Raji (cell line): ENCODE measurements around the gene SCYGR5.
"Not testable (repeated sequence)": the region's sequence is repeated elsewhere in the genome, so short reads cannot be mapped to it uniquely, and the experiment has no call there.

Source experiments
- POLR2A ChIP-seq: IDR thresholded peaks from 2 replicates; pipeline ENCODE4 v1.6.1; 2011; ENCODE audit warnings: low read depth, low read length, control low read depth; ENCODE audit not compliant: insufficient read depth

Gene SCYGR5

GRCh38 chr2:227666631-227667170 lies at the start of gene SCYGR5:
TSS of gene SCYGR5 (plus strand) at chr2:227666804. CDS start at chr2:227666804, 0 bp downstream.
- not testable (repeated sequence) for TF ChIP-seq POLR2A

GRCh38 chr2:227617316-227618230 lies 49.0 kb upstream of the SCYGR5 start, which contains the start of gene SCYGR4:
TSS of gene SCYGR4 (plus strand) at chr2:227617498. CDS start at chr2:227617498, 0 bp downstream.
- no peak for TF ChIP-seq POLR2A

GRCh38 chr2:227623226-227623625 lies 43.4 kb upstream of the SCYGR5 start:
- TF ChIP-seq POLR2A, result no peak

GRCh38 chr2:227625420-227625819 lies 41.2 kb upstream of the SCYGR5 start:
- TF ChIP-seq POLR2A, result no peak

- TF ChIP-seq POLR2A, result no peak
Measured at GRCh38 chr2:227626580-227627151, 39.9 kb upstream of the SCYGR5 start.

- no peak for TF ChIP-seq POLR2A
Measured at GRCh38 chr2:227627769-227628168, 38.8 kb upstream of the SCYGR5 start.

- no peak for TF ChIP-seq POLR2A
Measured at GRCh38 chr2:227629435-227629834, 37.2 kb upstream of the SCYGR5 start.

- no peak for TF ChIP-seq POLR2A
Measured at GRCh38 chr2:227630322-227630721, 36.3 kb upstream of the SCYGR5 start.

- TF ChIP-seq POLR2A, result no peak
Measured at GRCh38 chr2:227632827-227633226, 33.8 kb upstream of the SCYGR5 start.

- TF ChIP-seq POLR2A, result no peak
Measured at GRCh38 chr2:227634201-227634600, 32.4 kb upstream of the SCYGR5 start.

GRCh38 chr2:227642656-227643055 lies 23.9 kb upstream of the SCYGR5 start:
- TF ChIP-seq POLR2A, result no peak

GRCh38 chr2:227643990-227644551 lies 22.5 kb upstream of the SCYGR5 start:
- no peak for TF ChIP-seq POLR2A

- TF ChIP-seq POLR2A, result no peak
Measured at GRCh38 chr2:227653419-227653818, 13.2 kb upstream of the SCYGR5 start.

GRCh38 chr2:227654426-227654825 lies 12.2 kb upstream of the SCYGR5 start:
- no peak for TF ChIP-seq POLR2A

GRCh38 chr2:227655454-227655853 lies 11.2 kb upstream of the SCYGR5 start:
- TF ChIP-seq POLR2A, result no peak

- no peak for TF ChIP-seq POLR2A
Measured at GRCh38 chr2:227657199-227657845, 9.3 kb upstream of the SCYGR5 start.
